GM21515 (cell line): Measurements from ENCODE around the gene ZNF385B.
"Not testable (repeated sequence)": the region's sequence is repeated elsewhere in the genome, so short reads cannot be mapped to it uniquely, and the experiment has no call there.

Experiments used
- ATAC-seq: cut with Tn5 transposase; IDR thresholded peaks from one replicate; pipeline ENCODE4 v1.9.1; 2021; ENCODE audit not compliant: unreplicated experiment

Gene ZNF385B

GRCh38 chr2:179521944-179522343 is 339.5 kb downstream of the ZNF385B start:
- no peak for ATAC-seq

- ATAC-seq, result no peak
These were observed 342.6 kb downstream of the ZNF385B start for GRCh38 chr2:179518830-179519229.

GRCh38 chr2:179513181-179513580 is 348.2 kb downstream of the ZNF385B start:
- no peak for ATAC-seq

GRCh38 chr2:179512281-179513035 is 349.0 kb downstream of the ZNF385B start:
- no peak for ATAC-seq

- no peak for ATAC-seq
These were observed 350.2 kb downstream of the ZNF385B start for GRCh38 chr2:179511105-179511789.

GRCh38 chr2:179495315-179495714 is 366.1 kb downstream of the ZNF385B start:
- ATAC-seq, result no peak

GRCh38 chr2:179488563-179488962 is 372.8 kb downstream of the ZNF385B start:
- ATAC-seq, result no peak

- no peak for ATAC-seq
These were observed 374.2 kb downstream of the ZNF385B start for GRCh38 chr2:179487010-179487731.

GRCh38 chr2:179483131-179483530 is 378.3 kb downstream of the ZNF385B start:
- no peak for ATAC-seq

GRCh38 chr2:179479947-179480346 is 381.5 kb downstream of the ZNF385B start:
- ATAC-seq, result no peak

- no peak for ATAC-seq
These were observed 382.6 kb downstream of the ZNF385B start for GRCh38 chr2:179478771-179479170.

GRCh38 chr2:179470992-179471391 is 390.4 kb downstream of the ZNF385B start:
- no peak for ATAC-seq

GRCh38 chr2:179470089-179470488 is 391.3 kb downstream of the ZNF385B start:
- ATAC-seq, result no peak

- no peak for ATAC-seq
These were observed 393.5 kb downstream of the ZNF385B start for GRCh38 chr2:179467960-179468359.

- ATAC-seq, result no peak
These were observed 394.3 kb downstream of the ZNF385B start for GRCh38 chr2:179467111-179467510.

- ATAC-seq, result no peak
These were observed 400.0 kb downstream of the ZNF385B start for GRCh38 chr2:179461420-179461819.

- no peak for ATAC-seq
These were observed 401.1 kb downstream of the ZNF385B start for GRCh38 chr2:179460181-179460929.

- ATAC-seq, result not testable (repeated sequence)
These were observed 403.3 kb downstream of the ZNF385B start for GRCh38 chr2:179458113-179458512.

- ATAC-seq, result no peak
These were observed 405.6 kb downstream of the ZNF385B start for GRCh38 chr2:179455824-179456223.

- ATAC-seq, result no peak
These were observed 406.3 kb downstream of the ZNF385B start for GRCh38 chr2:179455172-179455524.
